Stimulated activated CD4-positive, alpha-beta T cell treated with anti-CD3 and anti-CD28 coated beads, Interleukin-1b, Interleukin-23, amount 100 ng/mL, for 1 hour (primary cell): ENCODE data around the gene NUP214.
"Not testable (repeated sequence)": the region's sequence is repeated elsewhere in the genome, so short reads cannot be mapped to it uniquely, and the experiment has no call there.

ENCODE experiments used
- DNase-seq, 2 donors: peaks; one replicate each; pipeline ENCODE4 v3.0.0-alpha.2; 2020; ENCODE audit warnings: low read depth in 2 of 2

NUP214 gene

GRCh38 chr9:131259432-131259898, 134.1 kb downstream of the NUP214 start:
- DNase-seq = no peak

- no peak for DNase-seq
These were observed 134.7 kb downstream of the NUP214 start for GRCh38 chr9:131259916-131260597.

GRCh38 chr9:131260751-131261452, 135.5 kb downstream of the NUP214 start:
- no peak for DNase-seq

GRCh38 chr9:131262327-131263032, 137.1 kb downstream of the NUP214 start:
- no peak for DNase-seq

- DNase-seq = not testable (repeated sequence)
These were observed 137.6 kb downstream of the NUP214 start for GRCh38 chr9:131263033-131263343.

- DNase-seq = no peak
These were observed 138.3 kb downstream of the NUP214 start for GRCh38 chr9:131263701-131264100.

- no peak for DNase-seq
These were observed 138.8 kb downstream of the NUP214 start for GRCh38 chr9:131264231-131264630.

- no peak for DNase-seq
These were observed 141.2 kb downstream of the NUP214 start for GRCh38 chr9:131266266-131267229.

- DNase-seq = no peak
These were observed 145.0 kb downstream of the NUP214 start for GRCh38 chr9:131270171-131271015.

GRCh38 chr9:131271016-131271273, 145.6 kb downstream of the NUP214 start:
- not testable (repeated sequence) for DNase-seq

GRCh38 chr9:131271506-131271931, 146.1 kb downstream of the NUP214 start:
- DNase-seq = no peak

- DNase-seq = no peak
These were observed 146.8 kb downstream of the NUP214 start for GRCh38 chr9:131272212-131272611.

- DNase-seq = no peak
These were observed 147.9 kb downstream of the NUP214 start for GRCh38 chr9:131273146-131273855.

GRCh38 chr9:131273856-131274673, 148.7 kb downstream of the NUP214 start:
- no peak for DNase-seq

GRCh38 chr9:131274674-131275331, 149.4 kb downstream of the NUP214 start:
- DNase-seq = no peak

- no peak for DNase-seq
These were observed 150.1 kb downstream of the NUP214 start for GRCh38 chr9:131275332-131276093.

- DNase-seq = no peak
These were observed 150.9 kb downstream of the NUP214 start, which contains the start of gene FAM78A for GRCh38 chr9:131276094-131276888. FAM78A (minus strand) TSS chr9:131276510; CDS start chr9:131276179, 331 bp downstream.
